ENCODE results near the gene HMHB1. TPM values are rescaled to one million over a fixed set of nuclear protein-coding genes. Genes with fewer than 3 reads are reported as not detected.

The HMHB1 gene
- total RNA-seq, 2 donors from 2014 or later, result not detected

DNA sequence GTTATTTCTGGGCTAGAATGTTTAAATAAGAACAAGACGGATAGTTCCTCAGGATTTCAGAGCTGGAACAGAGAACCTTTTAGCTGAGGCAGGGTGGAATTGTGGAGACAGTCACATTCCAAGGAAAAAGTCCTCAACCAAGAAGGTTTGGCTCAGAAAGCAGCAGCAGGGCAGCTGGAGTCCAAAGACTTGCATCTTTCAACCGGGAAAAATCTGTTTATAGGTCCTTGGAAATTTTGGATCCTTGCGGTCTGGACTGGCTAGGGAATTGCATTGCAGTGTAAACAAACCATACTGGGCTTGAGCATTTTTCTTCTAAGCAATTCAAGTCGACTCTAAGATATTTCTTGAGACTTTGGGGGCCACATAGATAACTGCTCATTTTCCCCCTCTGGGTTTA, 40.8 kb upstream of the HMHB1 start:
- Histone ChIP-seq H3K4me1 (ENCODE audit: control insufficient read depth in 1 of 2, low read depth in 2 of 2) (peaks cover 0 to 8% of the 10 kb centered on the region in 2 donors), H3K36me3 (no peaks in the 10 kb centered on the region), H3K27me3 (replicated peaks; ENCODE audit: insufficient read depth) (no peaks in the 10 kb centered on the region), H3K4me3 (no peak overlapping the region), H3K9me3 (no peaks in the 10 kb centered on the region), H3K27ac (no peak overlapping the region)
- ATAC-seq (ENCODE audit: insufficient number of reproducible peaks, low FRiP score, low read depth) (no peak), DNase-seq (ENCODE audit: low spot score) (no peak)
- TF ChIP-seq, protein P1, sequence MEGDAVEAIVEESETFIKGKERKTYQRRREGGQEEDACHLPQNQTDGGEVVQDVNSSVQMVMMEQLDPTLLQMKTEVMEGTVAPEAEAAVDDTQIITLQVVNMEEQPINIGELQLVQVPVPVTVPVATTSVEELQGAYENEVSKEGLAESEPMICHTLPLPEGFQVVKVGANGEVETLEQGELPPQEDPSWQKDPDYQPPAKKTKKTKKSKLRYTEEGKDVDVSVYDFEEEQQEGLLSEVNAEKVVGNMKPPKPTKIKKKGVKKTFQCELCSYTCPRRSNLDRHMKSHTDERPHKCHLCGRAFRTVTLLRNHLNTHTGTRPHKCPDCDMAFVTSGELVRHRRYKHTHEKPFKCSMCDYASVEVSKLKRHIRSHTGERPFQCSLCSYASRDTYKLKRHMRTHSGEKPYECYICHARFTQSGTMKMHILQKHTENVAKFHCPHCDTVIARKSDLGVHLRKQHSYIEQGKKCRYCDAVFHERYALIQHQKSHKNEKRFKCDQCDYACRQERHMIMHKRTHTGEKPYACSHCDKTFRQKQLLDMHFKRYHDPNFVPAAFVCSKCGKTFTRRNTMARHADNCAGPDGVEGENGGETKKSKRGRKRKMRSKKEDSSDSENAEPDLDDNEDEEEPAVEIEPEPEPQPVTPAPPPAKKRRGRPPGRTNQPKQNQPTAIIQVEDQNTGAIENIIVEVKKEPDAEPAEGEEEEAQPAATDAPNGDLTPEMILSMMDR (IDR thresholded peaks at IDR 0.05), result no peak

DNA sequence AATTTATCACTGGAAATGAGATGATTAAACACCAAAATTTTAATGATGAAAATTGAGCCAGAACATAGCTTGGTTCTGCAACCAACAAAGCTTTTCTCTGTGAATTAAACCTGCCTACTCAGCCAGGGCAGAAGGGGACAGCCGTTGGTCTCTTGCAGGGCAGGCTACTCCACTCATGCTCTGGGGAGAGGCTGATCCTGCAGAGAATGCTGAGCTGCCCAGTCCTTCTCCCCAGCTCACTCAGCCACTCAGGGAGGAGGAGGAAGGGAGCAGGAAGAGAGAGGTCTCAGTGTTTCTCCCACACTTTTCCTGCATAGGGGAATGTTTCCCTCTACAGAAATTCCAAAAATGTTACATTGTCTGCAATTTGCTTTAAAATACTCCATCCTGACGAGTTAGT, 40.4 kb upstream of the HMHB1 start:
- ATAC-seq (ENCODE audit: insufficient number of reproducible peaks, low FRiP score, low read depth) (no peak), DNase-seq (ENCODE audit: low spot score) (no peak)
- Histone ChIP-seq H3K36me3 (no peaks in the 10 kb centered on the region), H3K9me3 (no peaks in the 10 kb centered on the region), H3K27ac (no peak overlapping the region), H3K4me1 (ENCODE audit: control insufficient read depth in 1 of 2, low read depth in 2 of 2) (peaks cover 0 to 8% of the 10 kb centered on the region in 2 donors), H3K27me3 (replicated peaks; ENCODE audit: insufficient read depth) (no peaks in the 10 kb centered on the region), H3K4me3 (no peak overlapping the region)
- TF ChIP-seq, protein P1 (IDR thresholded peaks at IDR 0.05), result no peak

DNA sequence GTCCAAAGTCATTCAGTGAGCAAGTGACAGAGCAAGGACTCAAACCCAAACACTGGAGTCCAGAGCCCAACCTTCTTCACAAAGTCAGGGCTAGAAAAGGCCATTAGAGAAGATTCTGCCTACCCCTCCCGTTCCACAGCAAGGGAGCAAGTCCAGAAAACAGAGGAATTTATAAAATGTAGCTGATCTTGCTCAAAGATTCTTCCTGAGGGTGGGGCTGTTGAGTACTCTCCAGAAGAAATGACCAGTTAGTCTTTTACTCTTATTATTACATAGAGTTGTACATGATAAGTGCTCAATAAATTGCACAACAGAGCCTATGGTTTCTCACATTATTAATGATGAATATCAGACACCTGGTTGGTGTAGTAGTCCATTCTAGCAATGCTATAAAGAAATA, 39.3 kb upstream of the HMHB1 start:
- H3K36me3 ChIP-seq, result no peaks in the 10 kb centered on the region
- H3K27me3 ChIP-seq (replicated peaks; ENCODE audit: insufficient read depth), result no peaks in the 10 kb centered on the region
- ATAC-seq (ENCODE audit: insufficient number of reproducible peaks, low FRiP score, low read depth) (no peak), DNase-seq (ENCODE audit: low spot score) (no peak)
- no peak overlapping the region for H3K4me3 ChIP-seq
- no peak overlapping the region for H3K27ac ChIP-seq
- TF ChIP-seq, protein P1 (IDR thresholded peaks at IDR 0.05), result no peak
- peaks cover 0 to 8% of the 10 kb centered on the region in 2 donors for H3K4me1 ChIP-seq (ENCODE audit: control insufficient read depth in 1 of 2, low read depth in 2 of 2)
- no peaks in the 10 kb centered on the region for H3K9me3 ChIP-seq

DNA sequence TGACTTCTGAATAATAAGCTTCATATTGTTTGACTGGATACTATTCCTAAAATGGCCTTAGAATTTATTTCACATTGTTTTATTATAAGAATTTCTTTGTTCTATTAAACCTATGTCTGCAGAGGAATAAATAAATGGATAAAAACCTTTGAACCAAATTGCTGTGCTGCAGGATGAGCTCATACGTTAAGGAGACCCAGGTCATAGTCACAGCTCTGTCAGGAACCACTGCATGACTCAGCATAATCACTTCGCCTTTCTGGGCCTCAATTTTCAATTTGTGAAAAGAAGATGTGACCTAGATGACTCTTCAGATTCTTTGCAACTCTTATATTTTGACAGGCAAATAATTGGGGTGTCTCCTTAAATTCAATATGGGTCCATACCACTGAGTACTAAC, 36.7 kb upstream of the HMHB1 start:
- Histone ChIP-seq H3K36me3 (no peaks in the 10 kb centered on the region), H3K27me3 (replicated peaks; ENCODE audit: insufficient read depth) (no peaks in the 10 kb centered on the region), H3K4me1 (ENCODE audit: control insufficient read depth in 1 of 2, low read depth in 2 of 2) (peaks cover 0 to 8% of the 10 kb centered on the region in 2 donors), H3K9me3 (no peaks in the 10 kb centered on the region), H3K4me3 (no peak overlapping the region), H3K27ac (no peak overlapping the region)
- TF ChIP-seq, protein P1 (IDR thresholded peaks at IDR 0.05), result no peak
- ATAC-seq (ENCODE audit: insufficient number of reproducible peaks, low FRiP score, low read depth) (no peak), DNase-seq (ENCODE audit: low spot score) (no peak)

DNA sequence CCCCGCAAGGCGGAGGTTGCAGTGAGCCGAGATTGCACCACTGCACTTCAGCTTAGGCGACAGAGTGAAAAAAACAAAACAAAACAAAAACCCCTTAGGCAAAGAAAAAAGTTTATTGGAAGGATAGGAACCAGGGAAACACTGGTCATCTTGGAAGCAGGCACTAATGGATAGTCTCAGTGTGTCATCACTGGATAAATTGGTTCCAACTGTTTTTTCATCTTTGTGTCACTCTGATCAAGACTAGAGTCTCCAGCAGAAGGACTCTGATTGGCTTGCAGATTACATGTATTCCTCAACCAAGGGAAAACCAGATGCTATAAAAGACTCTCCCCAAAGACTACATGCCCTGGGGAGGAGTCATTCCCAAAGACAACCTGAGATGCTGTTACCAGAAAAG, 35.0 kb upstream of the HMHB1 start:
- Histone ChIP-seq H3K4me3 (no peak overlapping the region), H3K27ac (no peak overlapping the region), H3K36me3 (no peaks in the 10 kb centered on the region), H3K4me1 (ENCODE audit: control insufficient read depth in 1 of 2, low read depth in 2 of 2) (no peaks in the 10 kb centered on the region), H3K27me3 (replicated peaks; ENCODE audit: insufficient read depth) (no peaks in the 10 kb centered on the region), H3K9me3 (no peaks in the 10 kb centered on the region)
- TF ChIP-seq, protein P1 (IDR thresholded peaks at IDR 0.05), result no peak
- DNase-seq (ENCODE audit: low spot score) (no peak), ATAC-seq (ENCODE audit: insufficient number of reproducible peaks, low FRiP score, low read depth) (no peak)
